Tibial nerve (tissue), 4 donors: ENCODE measurements around the gene DHX30. TPM values are rescaled to one million over a fixed set of nuclear protein-coding genes. Genes with fewer than 3 reads are reported as not detected.
A peak's percentile ranks its signal among the peaks of the same experiment; 100 is the strongest.
"Not testable (repeated sequence)": the region's sequence is repeated elsewhere in the genome, so short reads cannot be mapped to it uniquely, and the experiment has no call there.

Experiments
- DNase-seq, 2 donors: peaks; one replicate each; pipeline ENCODE4 v3.0.0-alpha.2; 2019; ENCODE audit warnings: low spot score in 2 of 2
- H3K27ac ChIP-seq, 4 donors: fragments of 200-600 bp; sonication (generic) in 3 of 4; one replicate each; pipeline ENCODE4 v1.5.1; 2017 to 2019; ENCODE audit warnings: mild to moderate bottlenecking in 1 of 4
- H3K27me3 ChIP-seq, 2 donors: fragments of 200-600 bp; sonication (generic) in 1 of 2; one replicate each; pipeline versions ENCODE4 v1.5.1 to v1.6.0; 2017 to 2019
- H3K36me3 ChIP-seq, 3 donors: fragments of 200-600 bp; sonication (generic); one replicate each; pipeline ENCODE4 v1.5.1; 2018 to 2019
- H3K4me1 ChIP-seq, 4 donors: fragments of 200-600 bp; sonication (generic) in 3 of 4; one replicate each; pipeline ENCODE4 v1.5.1; 2017 to 2019
- H3K4me3 ChIP-seq, 4 donors: fragments of 200-600 bp; sonication (generic) in 3 of 4; one replicate each; pipeline ENCODE4 v1.5.1; 2017 to 2019; ENCODE audit warnings: mild to moderate bottlenecking in 1 of 4, moderate library complexity in 1 of 4
- H3K9me3 ChIP-seq, 4 donors: fragments of 200-600 bp; sonication (generic) in 3 of 4; one replicate each; pipeline ENCODE4 v1.5.1; 2017 to 2019
- CTCF ChIP-seq, 5 experiments: fragments of 200-600 bp in 3 of 5; fragments of 450-650 bp in 2 of 5; sonication (generic) in 3 of 5; IDR thresholded peaks; one replicate each; pipeline ENCODE4 v1.5.1; 2016 to 2019; ENCODE audit warnings: antibody characterized with exemption in 5 of 5, mild to moderate bottlenecking in 3 of 5, moderate library complexity in 2 of 5
- EP300 ChIP-seq, 2 donors: sonication (generic); formaldehyde crosslinking; IDR thresholded peaks; one replicate each; pipeline ENCODE4 v1.6.1; 2017; ENCODE audit warnings: antibody characterized with exemption in 2 of 2, mild to moderate bottlenecking in 1 of 2
- POLR2A ChIP-seq, 2 donors: fragments of 450-650 bp; IDR thresholded peaks; one replicate each; pipeline ENCODE4 v1.6.1; 2017; ENCODE audit warnings: antibody characterized with exemption in 2 of 2, mild to moderate bottlenecking in 2 of 2, moderate library complexity in 2 of 2
- WGBS, 2 donors: methylation state at CpG; one replicate each; pipeline ENCODE4 v1.1.5; 2018; 5-methylcytosine and 5-hydroxymethylcytosine counted together
- total RNA-seq, 4 donors: library from RNA; depleted of rRNA; stranded (reverse); fragments of >200 nt; gene quantifications; one replicate each; pipeline ENCODE4 v1.1.0, GENCODE V29; 2016

The DHX30 gene, protein sequence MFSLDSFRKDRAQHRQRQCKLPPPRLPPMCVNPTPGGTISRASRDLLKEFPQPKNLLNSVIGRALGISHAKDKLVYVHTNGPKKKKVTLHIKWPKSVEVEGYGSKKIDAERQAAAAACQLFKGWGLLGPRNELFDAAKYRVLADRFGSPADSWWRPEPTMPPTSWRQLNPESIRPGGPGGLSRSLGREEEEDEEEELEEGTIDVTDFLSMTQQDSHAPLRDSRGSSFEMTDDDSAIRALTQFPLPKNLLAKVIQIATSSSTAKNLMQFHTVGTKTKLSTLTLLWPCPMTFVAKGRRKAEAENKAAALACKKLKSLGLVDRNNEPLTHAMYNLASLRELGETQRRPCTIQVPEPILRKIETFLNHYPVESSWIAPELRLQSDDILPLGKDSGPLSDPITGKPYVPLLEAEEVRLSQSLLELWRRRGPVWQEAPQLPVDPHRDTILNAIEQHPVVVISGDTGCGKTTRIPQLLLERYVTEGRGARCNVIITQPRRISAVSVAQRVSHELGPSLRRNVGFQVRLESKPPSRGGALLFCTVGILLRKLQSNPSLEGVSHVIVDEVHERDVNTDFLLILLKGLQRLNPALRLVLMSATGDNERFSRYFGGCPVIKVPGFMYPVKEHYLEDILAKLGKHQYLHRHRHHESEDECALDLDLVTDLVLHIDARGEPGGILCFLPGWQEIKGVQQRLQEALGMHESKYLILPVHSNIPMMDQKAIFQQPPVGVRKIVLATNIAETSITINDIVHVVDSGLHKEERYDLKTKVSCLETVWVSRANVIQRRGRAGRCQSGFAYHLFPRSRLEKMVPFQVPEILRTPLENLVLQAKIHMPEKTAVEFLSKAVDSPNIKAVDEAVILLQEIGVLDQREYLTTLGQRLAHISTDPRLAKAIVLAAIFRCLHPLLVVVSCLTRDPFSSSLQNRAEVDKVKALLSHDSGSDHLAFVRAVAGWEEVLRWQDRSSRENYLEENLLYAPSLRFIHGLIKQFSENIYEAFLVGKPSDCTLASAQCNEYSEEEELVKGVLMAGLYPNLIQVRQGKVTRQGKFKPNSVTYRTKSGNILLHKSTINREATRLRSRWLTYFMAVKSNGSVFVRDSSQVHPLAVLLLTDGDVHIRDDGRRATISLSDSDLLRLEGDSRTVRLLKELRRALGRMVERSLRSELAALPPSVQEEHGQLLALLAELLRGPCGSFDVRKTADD
- total RNA-seq = 10 to 100 TPM; 71.9 to 86.4 (median 78.8) TPM

- 1 to 2% methylated on average over 15 to 19 of the region's 90 CpGs for WGBS, 2 donors
- Histone ChIP-seq H3K9me3 (no peaks in the 10 kb centered on the region), H3K4me3 (peak within 1 kb of the TSS; percentile 73 to 94 (median 90)), H3K27me3 (no peaks in the 10 kb centered on the region), H3K36me3 (peaks cover 0 to 27% (median 0%) of the 10 kb centered on the region in 3 donors), H3K27ac (peak within 1 kb of the TSS; percentile 92 to 98 (median 97)), H3K4me1 (peaks cover 0 to 29% (median 9%) of the 10 kb centered on the region in 4 donors)
- TF ChIP-seq POLR2A (IDR thresholded peaks at IDR 0.05) = peak; percentile 57 to 74
- peak in 1 of 5 experiments; percentile 32 for TF ChIP-seq CTCF (IDR thresholded peaks at IDR 0.05)
- peak in 1 of 2 donors; percentile 63 for TF ChIP-seq EP300 (IDR thresholded peaks at IDR 0.05)
- DNase-seq = peak; percentile 67 to 78
Measured at GRCh38 chr3:47802734-47803479, at the start of gene DHX30. Gene DHX30, plus strand, starts transcription at chr3:47803138. Its CDS starts 7,546 bp downstream, at chr3:47810684.

DNA sequence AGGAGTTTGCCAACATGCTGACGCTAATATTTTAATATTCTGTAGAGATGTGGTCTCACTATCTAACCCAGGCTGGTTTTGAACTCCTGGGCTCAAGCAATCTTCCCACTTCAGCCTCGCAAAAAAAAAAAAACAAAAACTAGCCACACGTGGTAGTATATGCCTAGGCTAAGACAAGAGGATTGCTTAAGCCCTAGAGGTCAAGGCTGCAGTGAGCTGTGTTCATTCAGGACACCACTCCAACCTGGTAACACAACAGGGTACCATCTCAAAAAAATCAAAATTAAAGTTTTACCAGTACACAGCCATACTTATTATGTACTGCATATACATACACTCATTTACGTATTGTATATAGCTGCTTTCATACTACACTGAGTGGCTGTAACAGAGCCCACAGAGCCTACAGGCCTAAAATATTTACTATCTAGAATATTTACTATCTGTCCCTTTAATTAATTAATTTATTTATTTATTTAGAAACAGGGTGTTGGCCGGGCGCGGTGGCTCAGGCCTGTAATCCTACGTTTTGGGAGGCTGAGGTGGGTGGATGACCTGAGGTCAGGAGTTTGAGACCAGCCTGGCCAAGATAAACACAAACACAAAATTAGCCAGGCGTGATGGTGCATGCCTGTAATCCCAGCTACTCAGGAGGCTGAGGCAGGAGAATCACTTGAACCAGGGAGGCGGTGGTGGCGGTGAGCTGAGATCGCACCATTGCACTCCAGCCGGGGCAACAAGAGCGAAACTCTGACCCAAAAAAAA lies 44.5 kb upstream of the DHX30 start:
- no peaks in the 10 kb centered on the region for H3K27me3 ChIP-seq
- no peak for TF ChIP-seq EP300 (IDR thresholded peaks at IDR 0.05)
- no peak for TF ChIP-seq CTCF (IDR thresholded peaks at IDR 0.05)
- no peak for TF ChIP-seq POLR2A (IDR thresholded peaks at IDR 0.05)
- H3K9me3 ChIP-seq = no peaks in the 10 kb centered on the region
- no peak overlapping the region for H3K4me3 ChIP-seq
- H3K4me1 ChIP-seq = peaks cover 0 to 5% (median 0%) of the 10 kb centered on the region in 4 donors
- peaks cover 0 to 42% (median 0%) of the 10 kb centered on the region in 3 donors for H3K36me3 ChIP-seq
- no peak for DNase-seq
- WGBS, 2 donors = 81 to 83% methylated on average over 14 of the region's 14 CpGs
- no peak overlapping the region for H3K27ac ChIP-seq

- 83 to 88% methylated on average over 4 of the region's 4 CpGs for WGBS, 2 donors
- H3K4me3 ChIP-seq, H3K9me3 ChIP-seq, H3K27ac ChIP-seq, H3K27me3 ChIP-seq, H3K4me1 ChIP-seq, DNase-seq: not testable (repeated sequence)
- H3K36me3 ChIP-seq = peaks cover 0 to 49% (median 3%) of the 10 kb centered on the region in 3 donors
Measured at GRCh38 chr3:47760207-47760606, 42.7 kb upstream of the DHX30 start.

- WGBS, 2 donors = 90 to 95% methylated on average over 4 of the region's 4 CpGs
- Histone ChIP-seq H3K9me3 (no peaks in the 10 kb centered on the region), H3K36me3 (peaks cover 0 to 51% (median 3%) of the 10 kb centered on the region in 3 donors), H3K27ac (no peak overlapping the region), H3K4me1 (peaks cover 0 to 5% (median 0%) of the 10 kb centered on the region in 4 donors), H3K4me3 (no peak overlapping the region), H3K27me3 (no peaks in the 10 kb centered on the region)
- TF ChIP-seq CTCF (IDR thresholded peaks at IDR 0.05) (no peak), POLR2A (IDR thresholded peaks at IDR 0.05) (no peak), EP300 (IDR thresholded peaks at IDR 0.05) (no peak)
- no peak for DNase-seq
Measured at GRCh38 chr3:47761046-47761445, 41.9 kb upstream of the DHX30 start.
